ENCODE data around the gene NT5DC4. TPM values are rescaled to one million over a fixed set of nuclear protein-coding genes. Genes with fewer than 3 reads are reported as not detected.

NT5DC4 gene
- total and polyA plus RNA-seq, 4 donors: 1.2 TPM; not detected in 3

DNA sequence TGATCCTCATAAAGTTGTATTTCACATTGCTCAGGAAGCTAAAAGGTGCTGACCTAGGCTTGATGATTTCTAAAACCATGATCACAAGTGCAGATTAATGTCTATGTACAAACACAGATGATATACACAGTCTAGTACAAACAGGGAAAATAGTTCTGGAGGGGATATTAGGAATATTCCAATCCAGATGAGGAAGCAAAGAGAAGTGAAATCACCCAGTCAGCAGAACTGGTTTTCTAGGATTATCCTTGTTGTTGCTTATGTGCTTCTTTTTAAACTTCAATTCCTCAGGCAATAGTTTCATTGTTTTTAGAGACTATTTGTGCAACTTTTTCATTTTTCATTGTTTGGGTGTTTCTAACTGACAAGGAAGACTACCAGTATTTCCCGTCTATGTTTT, 58.8 kb downstream of the NT5DC4 start:
- no peak for TF ChIP-seq EGR1 (IDR thresholded peaks at IDR 0.05; ENCODE audit: low read depth in 2 of 2)
- TF ChIP-seq, protein P1, sequence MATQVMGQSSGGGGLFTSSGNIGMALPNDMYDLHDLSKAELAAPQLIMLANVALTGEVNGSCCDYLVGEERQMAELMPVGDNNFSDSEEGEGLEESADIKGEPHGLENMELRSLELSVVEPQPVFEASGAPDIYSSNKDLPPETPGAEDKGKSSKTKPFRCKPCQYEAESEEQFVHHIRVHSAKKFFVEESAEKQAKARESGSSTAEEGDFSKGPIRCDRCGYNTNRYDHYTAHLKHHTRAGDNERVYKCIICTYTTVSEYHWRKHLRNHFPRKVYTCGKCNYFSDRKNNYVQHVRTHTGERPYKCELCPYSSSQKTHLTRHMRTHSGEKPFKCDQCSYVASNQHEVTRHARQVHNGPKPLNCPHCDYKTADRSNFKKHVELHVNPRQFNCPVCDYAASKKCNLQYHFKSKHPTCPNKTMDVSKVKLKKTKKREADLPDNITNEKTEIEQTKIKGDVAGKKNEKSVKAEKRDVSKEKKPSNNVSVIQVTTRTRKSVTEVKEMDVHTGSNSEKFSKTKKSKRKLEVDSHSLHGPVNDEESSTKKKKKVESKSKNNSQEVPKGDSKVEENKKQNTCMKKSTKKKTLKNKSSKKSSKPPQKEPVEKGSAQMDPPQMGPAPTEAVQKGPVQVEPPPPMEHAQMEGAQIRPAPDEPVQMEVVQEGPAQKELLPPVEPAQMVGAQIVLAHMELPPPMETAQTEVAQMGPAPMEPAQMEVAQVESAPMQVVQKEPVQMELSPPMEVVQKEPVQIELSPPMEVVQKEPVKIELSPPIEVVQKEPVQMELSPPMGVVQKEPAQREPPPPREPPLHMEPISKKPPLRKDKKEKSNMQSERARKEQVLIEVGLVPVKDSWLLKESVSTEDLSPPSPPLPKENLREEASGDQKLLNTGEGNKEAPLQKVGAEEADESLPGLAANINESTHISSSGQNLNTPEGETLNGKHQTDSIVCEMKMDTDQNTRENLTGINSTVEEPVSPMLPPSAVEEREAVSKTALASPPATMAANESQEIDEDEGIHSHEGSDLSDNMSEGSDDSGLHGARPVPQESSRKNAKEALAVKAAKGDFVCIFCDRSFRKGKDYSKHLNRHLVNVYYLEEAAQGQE (IDR thresholded peaks at IDR 0.05): no peak
- no peak for TF ChIP-seq HNF4A (conservative IDR thresholded peaks at IDR 0.05)
- TF ChIP-seq TAF1 (conservative IDR thresholded peaks at IDR 0.05): no peak
- TF ChIP-seq RXRA (IDR thresholded peaks at IDR 0.05): no peak
- TF ChIP-seq YY1 (IDR thresholded peaks at IDR 0.05): no peak
- no peak for TF ChIP-seq FOXA2 (IDR thresholded peaks at IDR 0.05)
- no peak for TF ChIP-seq SP1 (IDR thresholded peaks at IDR 0.05)
- no peak for TF ChIP-seq JUND (IDR thresholded peaks at IDR 0.05)
- no peak for TF ChIP-seq FOXA1 (IDR thresholded peaks at IDR 0.05)
- no peak for TF ChIP-seq NR2F2 (IDR thresholded peaks at IDR 0.05)
- TF ChIP-seq, protein P2, sequence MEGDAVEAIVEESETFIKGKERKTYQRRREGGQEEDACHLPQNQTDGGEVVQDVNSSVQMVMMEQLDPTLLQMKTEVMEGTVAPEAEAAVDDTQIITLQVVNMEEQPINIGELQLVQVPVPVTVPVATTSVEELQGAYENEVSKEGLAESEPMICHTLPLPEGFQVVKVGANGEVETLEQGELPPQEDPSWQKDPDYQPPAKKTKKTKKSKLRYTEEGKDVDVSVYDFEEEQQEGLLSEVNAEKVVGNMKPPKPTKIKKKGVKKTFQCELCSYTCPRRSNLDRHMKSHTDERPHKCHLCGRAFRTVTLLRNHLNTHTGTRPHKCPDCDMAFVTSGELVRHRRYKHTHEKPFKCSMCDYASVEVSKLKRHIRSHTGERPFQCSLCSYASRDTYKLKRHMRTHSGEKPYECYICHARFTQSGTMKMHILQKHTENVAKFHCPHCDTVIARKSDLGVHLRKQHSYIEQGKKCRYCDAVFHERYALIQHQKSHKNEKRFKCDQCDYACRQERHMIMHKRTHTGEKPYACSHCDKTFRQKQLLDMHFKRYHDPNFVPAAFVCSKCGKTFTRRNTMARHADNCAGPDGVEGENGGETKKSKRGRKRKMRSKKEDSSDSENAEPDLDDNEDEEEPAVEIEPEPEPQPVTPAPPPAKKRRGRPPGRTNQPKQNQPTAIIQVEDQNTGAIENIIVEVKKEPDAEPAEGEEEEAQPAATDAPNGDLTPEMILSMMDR (IDR thresholded peaks at IDR 0.05; ENCODE audit: low read depth, low read length, missing input control): no peak
- no peak for TF ChIP-seq GABPA (IDR thresholded peaks at IDR 0.05 in 1 of 2, conservative IDR thresholded peaks at IDR 0.05 in 1 of 2)
- TF ChIP-seq, protein P3, sequence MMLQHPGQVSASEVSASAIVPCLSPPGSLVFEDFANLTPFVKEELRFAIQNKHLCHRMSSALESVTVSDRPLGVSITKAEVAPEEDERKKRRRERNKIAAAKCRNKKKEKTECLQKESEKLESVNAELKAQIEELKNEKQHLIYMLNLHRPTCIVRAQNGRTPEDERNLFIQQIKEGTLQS (IDR thresholded peaks at IDR 0.05): no peak
- TF ChIP-seq, protein P4, sequence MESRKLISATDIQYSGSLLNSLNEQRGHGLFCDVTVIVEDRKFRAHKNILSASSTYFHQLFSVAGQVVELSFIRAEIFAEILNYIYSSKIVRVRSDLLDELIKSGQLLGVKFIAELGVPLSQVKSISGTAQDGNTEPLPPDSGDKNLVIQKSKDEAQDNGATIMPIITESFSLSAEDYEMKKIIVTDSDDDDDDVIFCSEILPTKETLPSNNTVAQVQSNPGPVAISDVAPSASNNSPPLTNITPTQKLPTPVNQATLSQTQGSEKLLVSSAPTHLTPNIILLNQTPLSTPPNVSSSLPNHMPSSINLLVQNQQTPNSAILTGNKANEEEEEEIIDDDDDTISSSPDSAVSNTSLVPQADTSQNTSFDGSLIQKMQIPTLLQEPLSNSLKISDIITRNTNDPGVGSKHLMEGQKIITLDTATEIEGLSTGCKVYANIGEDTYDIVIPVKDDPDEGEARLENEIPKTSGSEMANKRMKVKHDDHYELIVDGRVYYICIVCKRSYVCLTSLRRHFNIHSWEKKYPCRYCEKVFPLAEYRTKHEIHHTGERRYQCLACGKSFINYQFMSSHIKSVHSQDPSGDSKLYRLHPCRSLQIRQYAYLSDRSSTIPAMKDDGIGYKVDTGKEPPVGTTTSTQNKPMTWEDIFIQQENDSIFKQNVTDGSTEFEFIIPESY (IDR thresholded peaks at IDR 0.05): no peak
- TF ChIP-seq HNF4G (IDR thresholded peaks at IDR 0.05): no peak
- TF ChIP-seq, protein P5, sequence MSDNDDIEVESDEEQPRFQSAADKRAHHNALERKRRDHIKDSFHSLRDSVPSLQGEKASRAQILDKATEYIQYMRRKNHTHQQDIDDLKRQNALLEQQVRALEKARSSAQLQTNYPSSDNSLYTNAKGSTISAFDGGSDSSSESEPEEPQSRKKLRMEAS (IDR thresholded peaks at IDR 0.05): no peak
- no peak for TF ChIP-seq RAD21 (IDR thresholded peaks at IDR 0.05)
- Histone ChIP-seq H3K4me1 (ENCODE audit: control insufficient read depth in 4 of 4, insufficient read depth in 4 of 4, low read length in 3 of 4) (no peaks in the 10 kb centered on the region), H3K27ac (ENCODE audit: low read depth in 1 of 2, low read length in 2 of 2) (no peak overlapping the region), H3K9ac (ENCODE audit: low read depth in 1 of 2, low read length in 2 of 2) (no peak overlapping the region), H3K36me3 (ENCODE audit: control insufficient read depth in 4 of 4, insufficient read depth in 3 of 4, low read depth in 1 of 4, low read length in 3 of 4) (no peaks in the 10 kb centered on the region), H3K27me3 (ENCODE audit: control insufficient read depth in 4 of 4, insufficient read depth in 4 of 4, low read length in 3 of 4) (no peaks in the 10 kb centered on the region), H3K4me3 (ENCODE audit: low read depth in 1 of 3, low read length in 3 of 3) (no peak overlapping the region), H3K9me3 (ENCODE audit: control insufficient read depth in 4 of 4, low read length in 3 of 4) (no peaks in the 10 kb centered on the region)
- 98% methylated on average over 1 of the region's 1 CpG for WGBS
- DNase-seq (ENCODE audit: low spot score): no peak
